ENCODE data around the gene NBPF1.
"Not testable (repeated sequence)": the region's sequence is repeated elsewhere in the genome, so short reads cannot be mapped to it uniquely, and the experiment has no call there.

The NBPF1 gene

GRCh38 chr1:16613185-16614147 is at the start of gene NBPF1:
NBPF1 (minus strand) TSS chr1:16613564.
- peak; percentile 69 to 91 (median 82) for DNase-seq

GRCh38 chr1:16658234-16658633 is 44.9 kb upstream of the NBPF1 start:
- not testable (repeated sequence) for DNase-seq

- DNase-seq, result not testable (repeated sequence)
Observed at GRCh38 chr1:16656981-16657683, 43.8 kb upstream of the NBPF1 start.

- DNase-seq, result not testable (repeated sequence)
Observed at GRCh38 chr1:16656574-16656973, 43.2 kb upstream of the NBPF1 start.

GRCh38 chr1:16651560-16651959 is 38.2 kb upstream of the NBPF1 start:
- DNase-seq, result not testable (repeated sequence)

GRCh38 chr1:16649960-16650359 is 36.6 kb upstream of the NBPF1 start:
- not testable (repeated sequence) for DNase-seq

- DNase-seq, result not testable (repeated sequence)
Observed at GRCh38 chr1:16649390-16649789, 36.0 kb upstream of the NBPF1 start.

- DNase-seq, result not testable (repeated sequence)
Observed at GRCh38 chr1:16648756-16649155, 35.4 kb upstream of the NBPF1 start.

- not testable (repeated sequence) for DNase-seq
Observed at GRCh38 chr1:16648250-16648649, 34.9 kb upstream of the NBPF1 start.

GRCh38 chr1:16647179-16648176 is 34.1 kb upstream of the NBPF1 start:
- DNase-seq, result not testable (repeated sequence)

GRCh38 chr1:16646716-16647115 is 33.4 kb upstream of the NBPF1 start:
- DNase-seq, result not testable (repeated sequence)

GRCh38 chr1:16646061-16646664 is 32.8 kb upstream of the NBPF1 start:
- not testable (repeated sequence) for DNase-seq

- not testable (repeated sequence) for DNase-seq
Observed at GRCh38 chr1:16645271-16646060, 32.1 kb upstream of the NBPF1 start.

- DNase-seq, result peak; percentile 96 to 100 (median 98)
Observed at GRCh38 chr1:16644482-16645270, 31.3 kb upstream of the NBPF1 start.

GRCh38 chr1:16644193-16644481 is 30.8 kb upstream of the NBPF1 start:
- no peak for DNase-seq

GRCh38 chr1:16643476-16644192 is 30.3 kb upstream of the NBPF1 start:
- DNase-seq, result not testable (repeated sequence)

- not testable (repeated sequence) for DNase-seq
Observed at GRCh38 chr1:16643001-16643411, 29.6 kb upstream of the NBPF1 start.

- not testable (repeated sequence) for DNase-seq
Observed at GRCh38 chr1:16642025-16642966, 28.9 kb upstream of the NBPF1 start.

All from activated CD4-positive, CD25-positive, alpha-beta regulatory T cell (primary cell).